SH-SY5Y (cell line): ENCODE results near the gene MBD4.

Experiments used
- GATA2 ChIP-seq: IDR thresholded peaks from 2 replicates; pipeline ENCODE4 v1.6.1; 2011; ENCODE audit warnings: mild to moderate bottlenecking, low read depth, low read length
- GATA3 ChIP-seq: IDR thresholded peaks from 2 replicates; pipeline ENCODE4 v1.6.1; 2011; ENCODE audit warnings: low read depth, mild to moderate bottlenecking, low read length, moderate library complexity

DNA sequence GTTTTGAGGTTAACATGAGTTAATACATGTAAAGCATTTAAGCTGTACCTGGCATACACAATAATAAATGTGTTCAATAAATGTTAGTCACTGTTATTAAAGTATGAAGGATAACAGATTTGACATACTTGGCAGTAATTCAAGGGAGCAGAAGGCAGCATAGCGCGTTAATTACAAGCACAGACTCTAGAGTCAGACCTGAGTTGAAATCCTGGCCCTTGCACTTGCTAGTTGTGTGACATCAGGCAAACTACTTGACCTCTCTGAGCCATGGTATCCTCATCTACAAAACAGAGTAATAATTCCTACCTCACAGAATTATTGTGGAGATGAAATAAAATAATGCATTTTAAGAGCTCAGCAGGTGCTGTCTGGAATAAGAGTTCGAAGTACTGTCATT lies 5.7 kb upstream of the MBD4 start:
- TF ChIP-seq GATA2 (no peak), GATA3 (no peak)
